HG02973 (cell line): ENCODE measurements around the gene TMEM132E.

Experiments
- ATAC-seq: cut with Tn5 transposase; IDR thresholded peaks from one replicate; pipeline ENCODE4 v1.9.1; 2021; ENCODE audit warnings: moderate library complexity; ENCODE audit not compliant: unreplicated experiment

TMEM132E gene

GRCh38 chr17:34654276-34654880, 75.0 kb downstream of the TMEM132E start:
- ATAC-seq, result no peak

GRCh38 chr17:34654881-34655276, 75.5 kb downstream of the TMEM132E start:
- ATAC-seq, result no peak

GRCh38 chr17:34656801-34657200, 77.4 kb downstream of the TMEM132E start:
- no peak for ATAC-seq

GRCh38 chr17:34658811-34659560, 79.6 kb downstream of the TMEM132E start:
- no peak for ATAC-seq

- no peak for ATAC-seq
These were observed 84.3 kb downstream of the TMEM132E start for GRCh38 chr17:34663714-34664113.

GRCh38 chr17:34665150-34665806, 85.9 kb downstream of the TMEM132E start:
- ATAC-seq, result no peak

GRCh38 chr17:34665819-34666763, 86.7 kb downstream of the TMEM132E start:
- ATAC-seq, result no peak

GRCh38 chr17:34667656-34668055, 88.3 kb downstream of the TMEM132E start:
- ATAC-seq, result no peak

- no peak for ATAC-seq
These were observed 88.8 kb downstream of the TMEM132E start for GRCh38 chr17:34668206-34668605.

- ATAC-seq, result no peak
These were observed 90.1 kb downstream of the TMEM132E start for GRCh38 chr17:34669511-34669910.

GRCh38 chr17:34670618-34671017, 91.2 kb downstream of the TMEM132E start:
- no peak for ATAC-seq

- ATAC-seq, result no peak
These were observed 91.8 kb downstream of the TMEM132E start for GRCh38 chr17:34671191-34671590.

- no peak for ATAC-seq
These were observed 92.9 kb downstream of the TMEM132E start for GRCh38 chr17:34672176-34672785.

GRCh38 chr17:34673516-34673915, 94.1 kb downstream of the TMEM132E start:
- ATAC-seq, result no peak

GRCh38 chr17:34673995-34674890, 94.9 kb downstream of the TMEM132E start:
- ATAC-seq, result no peak

- ATAC-seq, result no peak
These were observed 95.8 kb downstream of the TMEM132E start for GRCh38 chr17:34675143-34675542.

GRCh38 chr17:34675605-34676004, 96.2 kb downstream of the TMEM132E start:
- no peak for ATAC-seq

GRCh38 chr17:34680151-34680550, 100.8 kb downstream of the TMEM132E start:
- ATAC-seq, result no peak

- ATAC-seq, result no peak
These were observed 102.9 kb downstream of the TMEM132E start for GRCh38 chr17:34682305-34682704.

- no peak for ATAC-seq
These were observed 104.0 kb downstream of the TMEM132E start for GRCh38 chr17:34683390-34683789.
